Measurements from ENCODE around the gene SHCBP1. TPM values are rescaled to one million over a fixed set of nuclear protein-coding genes. Genes with fewer than 3 reads are reported as not detected.
"Not testable (repeated sequence)": the region's sequence is repeated elsewhere in the genome, so short reads cannot be mapped to it uniquely, and the experiment has no call there.

Gene SHCBP1
- total RNA-seq, 1 donor from 2014 or later = 0.29 TPM

DNA sequence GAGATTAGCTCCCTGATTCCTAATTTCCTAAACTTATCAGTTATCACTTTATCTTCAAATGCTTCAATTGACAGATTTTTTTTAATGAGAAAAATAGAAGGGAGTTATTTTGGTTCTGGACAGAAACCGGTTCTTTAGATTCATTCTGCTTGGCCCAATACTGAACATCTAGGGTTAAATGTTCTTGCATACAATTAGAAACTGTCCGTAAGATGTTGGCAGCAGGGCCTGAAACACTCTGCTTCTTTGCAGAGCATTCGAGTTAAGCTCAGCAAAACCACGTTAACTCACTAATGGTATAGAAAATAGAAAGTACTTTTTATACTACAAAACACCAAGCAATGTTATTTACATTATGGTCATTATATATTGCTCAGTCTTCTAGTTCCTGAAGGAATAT is 7.2 kb downstream of the SHCBP1 start:
- no peak for DNase-seq (ENCODE audit: low spot score)

- DNase-seq (ENCODE audit: low spot score) = no peak
These were observed 7.8 kb downstream of the SHCBP1 start for GRCh38 chr16:46613352-46613751.

GRCh38 chr16:46612121-46612520 is 9.1 kb downstream of the SHCBP1 start:
- DNase-seq (ENCODE audit: low spot score) = no peak

- DNase-seq (ENCODE audit: low spot score) = no peak
These were observed 13.7 kb downstream of the SHCBP1 start for GRCh38 chr16:46607529-46607928.

DNA sequence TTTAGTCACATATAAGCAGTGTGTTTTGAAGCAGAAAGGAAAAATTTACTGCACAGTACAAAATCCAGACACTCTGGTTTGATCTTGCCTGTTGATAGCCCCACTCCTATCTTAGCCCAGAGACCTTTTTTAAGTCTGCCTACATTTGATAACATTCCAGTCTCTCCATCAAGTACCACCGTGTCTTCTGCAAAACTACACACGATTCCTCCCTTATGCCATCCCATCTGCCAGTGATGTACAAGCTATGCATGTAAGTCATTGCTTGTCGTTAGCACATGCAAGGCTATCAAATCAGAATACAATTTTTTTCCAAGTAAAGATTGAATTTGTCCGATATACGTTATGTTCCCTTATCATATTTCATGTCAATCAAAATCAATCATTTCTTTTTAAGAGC is 14.9 kb downstream of the SHCBP1 start:
- DNase-seq (ENCODE audit: low spot score) = no peak

GRCh38 chr16:46591257-46591656 is 29.9 kb downstream of the SHCBP1 start:
- DNase-seq (ENCODE audit: low spot score) = no peak

DNA sequence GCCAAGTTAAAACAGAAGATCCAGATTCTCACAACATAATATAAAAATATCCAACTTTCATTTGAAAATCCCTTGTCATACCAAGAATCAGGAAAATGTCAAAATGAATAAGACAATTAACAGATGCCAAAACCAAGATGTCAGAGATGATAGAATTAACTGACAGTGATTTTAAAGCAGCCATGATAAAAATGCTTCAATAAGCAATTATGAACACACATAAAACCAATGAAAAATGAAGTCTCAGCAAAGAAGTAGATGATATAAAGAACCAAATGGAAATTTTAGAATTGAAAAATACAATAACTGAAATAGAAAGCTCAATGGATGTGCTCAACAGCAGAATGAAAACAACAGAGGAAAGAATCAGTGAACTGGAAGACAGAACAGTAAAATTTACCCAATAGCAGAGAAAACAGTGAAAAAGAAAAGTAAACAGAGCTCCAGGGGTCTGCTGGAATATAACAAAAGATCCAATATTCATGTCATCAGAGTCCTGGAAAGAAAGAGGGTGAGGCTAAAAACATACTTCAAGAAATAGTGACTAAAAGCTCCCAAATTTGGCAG is 35.1 kb downstream of the SHCBP1 start:
- DNase-seq (ENCODE audit: low spot score) = no peak

DNA sequence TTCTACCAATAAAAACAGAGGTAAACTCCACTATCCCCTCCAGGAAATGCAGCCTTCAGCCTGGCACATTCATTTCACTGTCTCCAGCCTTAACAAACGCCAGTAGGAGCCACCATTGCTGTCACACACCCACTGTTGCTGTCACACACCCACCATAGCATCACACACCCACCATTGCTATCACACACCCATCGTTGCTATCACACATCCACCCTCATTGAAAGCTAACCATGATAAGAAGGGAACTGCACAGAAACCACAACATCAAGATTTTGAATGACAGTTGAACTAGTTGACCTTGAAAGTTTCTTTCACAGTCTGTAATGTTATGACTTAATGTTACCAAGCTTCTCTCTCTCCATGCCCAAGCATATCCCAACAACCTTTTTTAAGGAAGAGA is 38.1 kb downstream of the SHCBP1 start:
- no peak for DNase-seq (ENCODE audit: low spot score)

GRCh38 chr16:46582313-46582712 is 38.9 kb downstream of the SHCBP1 start:
- DNase-seq (ENCODE audit: low spot score) = no peak

- DNase-seq (ENCODE audit: low spot score) = no peak
These were observed 43.1 kb downstream of the SHCBP1 start for GRCh38 chr16:46577988-46578579.

GRCh38 chr16:46573834-46574159 is 47.4 kb downstream of the SHCBP1 start:
- no peak for DNase-seq (ENCODE audit: low spot score)

DNA sequence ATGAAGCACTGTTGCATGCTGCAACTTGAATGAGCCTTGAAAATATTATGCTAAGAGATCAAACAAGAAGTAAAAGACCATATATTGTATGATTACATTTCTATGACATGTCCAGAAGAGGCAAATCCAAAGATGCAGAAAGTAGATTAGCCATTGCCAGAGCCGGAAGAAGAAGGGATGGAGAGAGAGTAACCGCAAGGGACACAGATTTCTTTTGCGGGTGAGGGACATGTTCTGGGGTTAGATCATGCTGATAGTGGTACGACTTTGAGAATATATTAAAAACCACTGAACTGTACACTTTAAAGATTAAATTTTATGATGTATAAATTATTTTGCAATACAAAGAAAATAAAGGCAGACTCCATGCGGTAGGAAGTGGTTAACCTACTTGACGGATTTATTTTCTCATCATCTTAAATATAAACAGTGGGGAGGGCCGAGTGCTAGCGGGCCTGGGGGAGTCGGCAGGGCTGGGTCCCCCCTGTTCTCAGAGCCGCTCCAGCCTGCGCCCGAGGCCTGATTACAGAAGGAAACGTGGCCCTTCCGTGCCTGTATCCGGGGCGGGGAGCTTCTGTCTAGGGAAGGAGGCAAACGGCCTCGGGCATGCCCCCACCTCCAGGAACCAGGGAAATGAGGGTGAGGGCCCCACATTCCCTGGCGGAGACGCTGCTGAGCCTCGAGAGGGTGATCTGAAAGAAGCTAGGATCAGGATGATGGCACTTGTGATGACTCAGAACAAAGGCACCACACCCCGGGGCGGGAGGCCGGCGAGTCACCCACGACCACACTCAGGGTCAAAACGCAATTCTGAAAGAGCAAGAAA is 48.0 kb downstream of the SHCBP1 start:
- no peak for DNase-seq (ENCODE audit: low spot score)

DNA sequence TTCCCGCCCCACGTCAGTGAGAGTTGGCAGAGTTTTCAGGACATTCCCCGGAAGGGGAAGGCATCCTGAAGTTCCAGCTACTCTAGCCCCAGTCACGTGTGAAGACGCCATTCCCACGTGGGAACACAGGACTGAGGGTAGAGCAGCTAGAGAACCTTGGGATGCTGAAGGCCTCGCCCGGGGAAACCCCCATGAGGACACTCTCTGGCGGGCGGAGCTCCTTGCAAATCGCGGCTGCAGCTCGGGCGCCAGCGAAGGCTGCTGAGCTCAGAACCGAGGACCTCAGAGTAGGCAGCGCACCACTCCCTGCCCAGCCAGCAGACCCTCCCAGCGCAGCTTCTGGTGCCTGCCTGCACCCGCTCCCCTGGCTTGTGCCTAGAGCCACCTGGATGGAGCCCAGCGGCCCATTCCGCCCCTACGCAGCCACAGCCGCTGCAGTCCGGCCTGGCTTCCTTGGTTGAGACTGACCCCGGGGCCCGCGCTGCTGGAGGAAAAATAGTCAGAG is 51.9 kb downstream of the SHCBP1 start:
- no peak for DNase-seq (ENCODE audit: low spot score)

DNA sequence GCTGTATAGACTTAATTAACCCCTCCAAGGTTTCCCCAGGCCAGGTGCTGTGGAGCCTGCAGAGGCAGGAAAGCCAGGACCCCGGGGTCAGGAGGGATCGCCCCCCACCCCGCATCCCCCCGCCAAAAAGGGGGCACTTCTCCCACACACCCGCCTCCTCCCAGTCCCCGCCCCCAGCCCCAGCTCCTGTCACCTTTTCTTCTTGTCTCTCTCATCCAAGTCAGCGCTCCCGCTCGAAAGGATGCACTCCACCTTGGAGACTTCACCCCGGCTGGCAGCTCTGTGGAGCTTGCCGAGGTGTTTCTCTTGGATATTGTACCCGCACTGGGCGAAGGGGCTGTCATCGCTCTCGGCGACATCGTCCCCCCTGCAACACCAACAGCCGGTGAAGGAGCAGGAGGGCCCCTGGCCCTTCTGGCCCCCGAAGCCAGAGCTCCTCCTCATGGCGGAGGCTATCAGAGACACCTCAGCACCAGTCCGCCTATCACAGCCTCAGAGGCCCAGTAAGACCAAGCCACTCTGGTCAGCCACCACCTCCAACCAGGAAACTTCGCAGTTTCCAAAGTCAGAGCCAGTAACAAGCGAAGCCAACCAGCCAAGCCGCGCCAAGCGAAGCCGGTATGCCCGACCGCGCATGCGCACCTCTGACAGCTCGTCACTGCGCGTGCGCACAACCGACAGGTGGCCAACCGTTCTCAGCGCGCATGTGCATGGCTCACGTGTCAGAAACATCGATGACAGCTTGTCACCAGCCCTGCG is 52.5 kb downstream of the SHCBP1 start:
- no peak for DNase-seq (ENCODE audit: low spot score)

- DNase-seq (ENCODE audit: low spot score) = no peak
These were observed 58.2 kb downstream of the SHCBP1 start for GRCh38 chr16:46562979-46563378.

DNA sequence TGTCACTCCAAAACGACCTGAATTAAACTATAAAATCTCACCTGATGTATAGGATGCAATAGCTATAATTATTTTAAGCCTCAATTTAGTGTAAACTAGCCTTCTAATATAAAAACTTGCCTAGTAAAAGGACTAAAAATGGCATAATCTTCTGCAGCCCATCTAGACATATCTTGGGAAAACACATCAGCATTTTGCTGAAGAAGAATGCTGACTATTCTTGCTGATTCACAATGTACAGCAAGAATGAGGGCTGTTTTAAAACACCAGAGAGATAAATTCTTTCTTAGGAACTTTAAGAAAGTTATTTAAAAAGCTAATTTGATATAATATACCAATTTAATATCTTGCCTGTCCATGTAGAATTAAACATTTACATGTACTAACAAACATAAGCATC is 63.2 kb downstream of the SHCBP1 start:
- DNase-seq (ENCODE audit: low spot score) = no peak

- no peak for DNase-seq (ENCODE audit: low spot score)
These were observed 65.2 kb downstream of the SHCBP1 start for GRCh38 chr16:46555951-46556350.

DNA sequence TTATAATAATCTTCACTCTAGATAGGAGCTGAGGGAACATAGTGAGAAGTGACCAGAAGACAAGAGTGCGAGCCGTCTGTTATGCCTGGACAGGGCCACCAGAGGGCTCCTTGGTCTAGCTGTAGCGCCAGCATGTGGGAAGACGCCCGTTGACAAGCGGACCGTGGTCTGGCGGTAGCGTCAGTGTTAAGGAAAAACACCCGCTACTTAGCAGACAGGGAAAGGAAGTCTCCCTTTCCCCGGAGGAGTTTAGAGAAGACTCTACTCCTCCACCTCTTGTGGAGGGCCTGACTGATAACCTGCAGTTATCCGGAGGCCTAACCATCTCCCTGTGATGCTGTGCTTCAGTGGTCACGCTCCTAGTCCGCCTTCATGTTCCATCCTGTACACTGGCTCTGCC is 66.7 kb downstream of the SHCBP1 start:
- not testable (repeated sequence) for DNase-seq (ENCODE audit: low spot score)

DNA sequence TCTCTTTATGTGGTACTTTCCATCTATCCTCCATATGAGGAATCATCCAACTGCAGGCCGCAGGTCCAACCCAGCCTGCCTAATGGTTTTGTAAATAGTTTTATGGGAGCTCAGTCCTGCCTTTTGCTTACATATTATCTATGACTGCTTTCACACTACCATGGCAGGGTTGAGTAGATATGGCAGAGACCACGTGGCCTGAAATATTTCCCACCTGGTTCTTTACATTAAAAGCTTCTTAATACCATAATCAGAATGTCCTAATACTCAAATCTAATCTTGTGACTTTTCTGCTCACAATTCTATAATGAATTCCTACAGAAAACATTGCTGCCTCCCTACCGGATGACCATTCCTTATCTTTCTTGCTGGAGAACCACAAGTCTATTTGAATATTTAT is 71.7 kb downstream of the SHCBP1 start:
- no peak for DNase-seq (ENCODE audit: low spot score)

Measured in mesenteric fat pad (tissue), 1 donor.